Dendritic cell treated with granulocyte-macrophage colony-stimulating factor and Interleukin-4, amounts not matched to agents 40 ng/mL and 50 ng/mL, for 4 days (primary cell): ENCODE data around the gene ABHD18.
"Not testable (repeated sequence)": the region's sequence is repeated elsewhere in the genome, so short reads cannot be mapped to it uniquely, and the experiment has no call there.

Source experiments
- H3K27ac Mint-ChIP-seq: one replicate; pipeline ENCODE4 v1.8.0; 2022; ENCODE audit warnings: mild to moderate bottlenecking, mixed read lengths
- H3K27me3 Mint-ChIP-seq: one replicate; pipeline ENCODE4 v1.8.0; 2022; ENCODE audit warnings: mild to moderate bottlenecking, mixed read lengths
- H3K36me3 Mint-ChIP-seq: one replicate; pipeline ENCODE4 v1.8.0; 2022; ENCODE audit warnings: low read depth, mixed read lengths
- H3K4me1 Mint-ChIP-seq: one replicate; pipeline ENCODE4 v1.8.0; 2022; ENCODE audit warnings: low read depth, mixed read lengths
- H3K4me3 Mint-ChIP-seq: one replicate; pipeline ENCODE4 v1.8.0; 2022; ENCODE audit warnings: mild to moderate bottlenecking, moderate library complexity, mixed read lengths
- H3K9me3 Mint-ChIP-seq: one replicate; pipeline ENCODE4 v1.8.0; 2022; ENCODE audit warnings: mixed read lengths
- intact Hi-C: fragments of 100-400 bp; cut with micrococcal nuclease; formaldehyde crosslinking; loops from one replicate; pipeline ENCODE4 v1.15.0; 2022

The ABHD18 gene

GRCh38 chr4:128061566-128062536, 96.6 kb downstream of the ABHD18 start:
- intact Hi-C loops = loop anchor here (1.0 to 5.0 kb wide), 4 partner anchors 97 to 1030 kb away; partner anchors contain the start of genes ABHD18, MFSD8, PLK4 and SCLT1
- Mint-ChIP-seq H3K36me3 (no peaks in the 10 kb centered on the region), H3K27ac (peak overlapping the region; percentile 87), H3K9me3 (no peaks in the 10 kb centered on the region), H3K4me3 (peak overlapping the region; percentile 78), H3K4me1 (peaks cover 10% of the 10 kb centered on the region), H3K27me3 (peaks cover 2% of the 10 kb centered on the region)

GRCh38 chr4:128066453-128066820, 101.2 kb downstream of the ABHD18 start:
- H3K4me3 Mint-ChIP-seq, H3K27me3 Mint-ChIP-seq, H3K9me3 Mint-ChIP-seq, intact Hi-C loops, H3K4me1 Mint-ChIP-seq, H3K36me3 Mint-ChIP-seq, H3K27ac Mint-ChIP-seq: not testable (repeated sequence)

GRCh38 chr4:128068918-128069317, 103.7 kb downstream of the ABHD18 start:
- no peaks in the 10 kb centered on the region for H3K4me1 Mint-ChIP-seq
- no peaks in the 10 kb centered on the region for H3K36me3 Mint-ChIP-seq
- intact Hi-C loops = no loop called here
- H3K4me3 Mint-ChIP-seq = no peak overlapping the region
- H3K9me3 Mint-ChIP-seq = no peaks in the 10 kb centered on the region
- no peaks in the 10 kb centered on the region for H3K27me3 Mint-ChIP-seq
- H3K27ac Mint-ChIP-seq = no peak overlapping the region

GRCh38 chr4:128076464-128076863, 111.3 kb downstream of the ABHD18 start:
- H3K4me3 Mint-ChIP-seq = no peak overlapping the region
- no peak overlapping the region for H3K27ac Mint-ChIP-seq
- peaks cover 50% of the 10 kb centered on the region for H3K36me3 Mint-ChIP-seq
- H3K27me3 Mint-ChIP-seq = no peaks in the 10 kb centered on the region
- H3K9me3 Mint-ChIP-seq = no peaks in the 10 kb centered on the region
- H3K4me1 Mint-ChIP-seq = no peaks in the 10 kb centered on the region
- intact Hi-C loops = no loop called here
